Small intestine (tissue), 7 donors: ENCODE results near the gene TESMIN. TPM values are rescaled to one million over a fixed set of nuclear protein-coding genes. Genes with fewer than 3 reads are reported as not detected.
A peak's percentile ranks its signal among the peaks of the same experiment; 100 is the strongest.

Source experiments
- DNase-seq, 2 donors: peaks; one replicate each; pipeline versions ENCODE4 v3.0.0 to v3.0.0-alpha.2; 2013
- FAIRE-seq: peaks from 2 replicates; lab custom pipeline; 2012; peaks lifted over from hg19 to GRCh38; lab: Jason Lieb, UNC
- H3K27ac ChIP-seq, 3 donors: one replicate each; pipeline ENCODE4 v1.5.1; 2013; ENCODE audit warnings: low read length in 2 of 3, mild to moderate bottlenecking in 2 of 3, control low read depth in 1 of 3, inconsistent platforms in 1 of 3, low read depth in 1 of 3, moderate library complexity in 1 of 3
- H3K27me3 ChIP-seq, 3 donors: one replicate each; pipeline ENCODE4 v1.6.1; 2013; ENCODE audit warnings: low read length in 3 of 3, inconsistent platforms in 1 of 3; ENCODE audit not compliant: control insufficient read depth in 3 of 3, insufficient read depth in 3 of 3
- H3K36me3 ChIP-seq, 3 donors: one replicate each; pipeline ENCODE4 v1.6.1; 2013; ENCODE audit warnings: low read length in 3 of 3, inconsistent platforms in 1 of 3, low read depth in 1 of 3, mild to moderate bottlenecking in 1 of 3, moderate library complexity in 1 of 3; ENCODE audit not compliant: control insufficient read depth in 3 of 3, insufficient read depth in 2 of 3
- H3K4me1 ChIP-seq, 3 donors: one replicate each; pipeline ENCODE4 v1.6.1; 2013; ENCODE audit warnings: low read length in 2 of 3, inconsistent platforms in 1 of 3, low read depth in 1 of 3, mild to moderate bottlenecking in 1 of 3, moderate library complexity in 1 of 3; ENCODE audit not compliant: control insufficient read depth in 3 of 3, insufficient read depth in 2 of 3
- H3K4me3 ChIP-seq, 3 donors: one replicate each; pipeline ENCODE4 v1.5.1; 2013; ENCODE audit warnings: low read length in 3 of 3, control low read depth in 1 of 3, inconsistent platforms in 1 of 3, low read depth in 1 of 3, mild to moderate bottlenecking in 1 of 3, moderate library complexity in 1 of 3
- H3K9me3 ChIP-seq, 2 donors: one replicate each; pipeline ENCODE4 v1.6.1; 2013; ENCODE audit warnings: low read depth in 1 of 2, low read length in 1 of 2; ENCODE audit not compliant: control insufficient read depth in 2 of 2, insufficient read depth in 1 of 2
- WGBS, 3 donors: extraction: QIAGEN DNeasy Blood & Tissue Kit; methylation state at CpG; one replicate each; pipeline ENCODE4 v1.1.7; 2013; 5-methylcytosine and 5-hydroxymethylcytosine counted together
- polyA plus RNA-seq, 4 donors: library from polyadenylated mRNA; stranded (reverse) in 3 of 4; unstranded in 1 of 4; fragments of 200-250 nt in 3 of 4; fragments of 120-200 nt in 1 of 4; gene quantifications; one replicate each; pipeline versions ENCODE4 v1.2.1 to v1.2.3, GENCODE V29; 2013
- donor health status: healthy with polysubstance abuse.
- donor health status: control.
- donor health status: control.
- donor health status: Bipolar disorder and iron deficiency.
- donor health status: healthy.

TESMIN gene
- polyA plus RNA-seq, 4 donors: 1.1 to 8.8 (median 4.4) TPM

DNA sequence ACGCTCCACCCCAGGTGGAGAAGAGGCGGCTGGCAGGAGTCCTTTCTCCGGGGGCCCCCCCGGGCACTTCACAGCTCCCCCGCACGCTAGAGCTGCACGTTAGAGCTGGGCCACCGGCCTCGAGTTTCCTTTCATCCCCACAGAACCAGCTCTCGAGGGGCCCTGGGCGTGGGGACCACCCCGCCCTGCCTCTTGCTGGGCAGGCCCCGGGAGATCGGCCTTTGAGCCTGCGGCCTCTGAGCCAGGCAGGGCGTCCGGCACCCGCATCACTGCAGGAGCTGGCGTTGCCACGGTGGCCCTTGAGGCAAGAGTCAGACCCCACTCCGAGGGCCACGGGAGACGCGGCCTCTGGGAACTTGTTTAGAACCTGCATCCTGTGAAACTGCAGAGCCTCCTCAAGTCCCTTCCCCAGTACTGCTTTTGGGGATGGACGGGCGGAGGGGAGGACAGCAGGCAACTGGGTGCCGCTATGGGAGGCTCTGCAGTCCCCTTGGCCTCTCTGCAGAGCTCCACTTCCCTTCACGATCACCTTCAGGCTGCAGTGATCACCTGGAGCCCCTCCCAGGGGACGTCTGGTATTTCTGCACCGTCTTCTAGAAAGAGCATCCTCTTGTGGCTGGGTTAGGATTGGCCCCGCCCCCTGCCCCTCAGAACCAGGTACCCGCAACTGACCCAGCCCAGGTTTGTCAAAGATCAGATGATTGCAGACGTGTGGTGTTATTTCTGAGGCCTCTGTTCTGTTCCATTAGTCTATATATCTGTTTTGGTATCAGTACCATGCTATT lies 80.9 kb downstream of the TESMIN start:
- Histone ChIP-seq H3K27ac (no peak overlapping the region), H3K4me1 (no peaks in the 10 kb centered on the region), H3K4me3 (no peak overlapping the region), H3K9me3 (peaks cover 1 to 13% of the 10 kb centered on the region in 2 donors), H3K27me3 (no peaks in the 10 kb centered on the region), H3K36me3 (no peaks in the 10 kb centered on the region)
- FAIRE-seq (no peak), DNase-seq (no peak)
- 80 to 85% (median 82%) methylated on average over 32 to 33 of the region's 33 CpGs for WGBS, 3 donors

DNA sequence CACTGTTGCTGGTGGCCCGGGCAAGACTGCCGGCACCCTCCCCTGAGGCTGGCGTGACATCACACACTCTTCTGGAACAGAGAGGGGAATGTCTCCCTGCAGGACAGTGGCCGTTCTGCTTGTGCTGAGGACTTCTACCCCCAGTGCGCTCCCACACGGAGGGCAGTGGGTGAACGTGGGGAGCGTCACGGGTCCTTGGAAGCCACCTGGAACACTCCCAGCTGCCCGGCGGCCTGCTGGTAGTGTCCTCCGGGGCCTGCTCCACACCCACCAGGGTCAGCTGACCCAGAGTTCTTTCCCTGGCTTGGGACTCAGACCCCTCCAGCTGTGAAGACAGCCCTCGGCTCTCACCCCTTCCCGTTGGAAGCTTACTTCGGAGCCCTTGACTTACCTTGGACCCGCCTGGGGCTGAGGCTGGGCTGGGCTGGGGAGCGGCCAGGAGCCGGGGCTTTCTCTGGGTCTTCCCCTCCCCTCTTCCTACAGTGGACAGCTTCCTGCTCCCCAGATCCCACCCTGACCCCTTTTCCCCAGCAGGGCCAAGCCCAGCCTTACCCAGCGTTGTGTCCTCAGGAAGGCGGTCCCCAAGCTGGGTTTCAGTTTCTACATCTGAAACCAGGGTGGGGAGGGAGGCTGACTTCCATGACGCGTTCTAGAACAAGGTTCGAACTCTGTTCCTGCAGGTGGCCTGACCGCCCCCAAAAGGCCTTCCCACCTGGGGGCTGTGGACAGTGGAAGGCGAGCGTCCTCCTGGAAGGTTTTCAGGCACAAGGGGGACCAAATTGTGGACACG lies 81.8 kb downstream of the TESMIN start:
- Histone ChIP-seq H3K27ac (no peak overlapping the region), H3K4me1 (no peaks in the 10 kb centered on the region), H3K27me3 (no peaks in the 10 kb centered on the region), H3K9me3 (peaks cover 1 to 11% of the 10 kb centered on the region in 2 donors), H3K4me3 (no peak overlapping the region), H3K36me3 (no peaks in the 10 kb centered on the region)
- WGBS, 3 donors: 82 to 86% (median 84%) methylated on average over 25 to 27 of the region's 27 CpGs
- DNase-seq (no peak), FAIRE-seq (no peak)

DNA sequence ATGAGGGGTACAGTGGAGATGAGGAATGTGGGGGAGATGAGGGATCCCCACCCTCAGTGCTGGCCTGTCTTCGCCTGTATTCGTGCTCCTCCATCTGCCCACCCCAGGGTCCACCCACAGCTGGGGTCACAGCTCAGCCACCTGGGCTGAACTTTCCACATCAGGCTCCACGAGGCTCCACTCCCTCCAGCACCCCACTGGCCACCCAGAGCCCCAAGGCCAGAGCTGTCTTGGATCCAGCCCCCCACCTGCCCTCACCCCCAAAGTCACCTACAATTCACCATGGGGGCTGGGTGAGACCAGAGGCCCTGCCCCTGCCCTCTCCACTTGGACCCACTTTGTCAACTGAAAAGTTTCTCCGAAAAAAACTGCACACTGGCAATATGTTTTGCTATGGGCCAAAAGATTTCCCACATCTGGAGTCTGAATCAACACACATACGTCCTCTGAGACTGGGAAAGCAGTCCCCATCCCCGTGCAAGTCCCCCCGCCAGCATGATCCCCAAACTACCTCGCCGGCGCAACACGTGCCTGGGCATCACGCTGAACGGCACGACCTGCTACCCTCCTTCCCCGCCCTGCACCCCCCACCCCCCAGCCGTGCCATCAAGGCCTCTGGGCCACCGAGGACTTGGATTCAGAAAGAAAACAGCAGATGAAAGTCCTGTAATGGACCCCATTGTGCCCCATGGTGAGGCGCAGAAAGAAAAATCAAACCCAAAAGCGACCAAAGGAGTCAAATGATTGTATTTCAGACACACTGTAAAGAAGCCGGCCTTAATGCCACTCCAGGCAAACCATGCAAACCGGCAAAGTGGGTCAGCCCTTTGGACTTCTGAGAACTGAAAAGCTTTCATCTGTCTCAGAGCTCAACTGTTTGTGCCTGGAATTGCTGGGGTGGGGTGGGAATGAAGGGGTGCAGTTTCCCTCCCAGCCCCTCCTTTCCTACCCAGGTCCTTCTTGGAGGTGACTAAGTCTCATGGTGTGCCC lies 83.5 kb downstream of the TESMIN start:
- no peaks in the 10 kb centered on the region for H3K27me3 ChIP-seq
- DNase-seq (peak in 1 of 2 donors; percentile 45), FAIRE-seq (no peak)
- WGBS, 3 donors: 37 to 69% (median 43%) methylated on average over 19 to 21 of the region's 21 CpGs
- no peaks in the 10 kb centered on the region for H3K9me3 ChIP-seq
- H3K27ac ChIP-seq: no peak overlapping the region
- no peaks in the 10 kb centered on the region for H3K36me3 ChIP-seq
- H3K4me3 ChIP-seq: no peak overlapping the region
- H3K4me1 ChIP-seq: no peaks in the 10 kb centered on the region

DNA sequence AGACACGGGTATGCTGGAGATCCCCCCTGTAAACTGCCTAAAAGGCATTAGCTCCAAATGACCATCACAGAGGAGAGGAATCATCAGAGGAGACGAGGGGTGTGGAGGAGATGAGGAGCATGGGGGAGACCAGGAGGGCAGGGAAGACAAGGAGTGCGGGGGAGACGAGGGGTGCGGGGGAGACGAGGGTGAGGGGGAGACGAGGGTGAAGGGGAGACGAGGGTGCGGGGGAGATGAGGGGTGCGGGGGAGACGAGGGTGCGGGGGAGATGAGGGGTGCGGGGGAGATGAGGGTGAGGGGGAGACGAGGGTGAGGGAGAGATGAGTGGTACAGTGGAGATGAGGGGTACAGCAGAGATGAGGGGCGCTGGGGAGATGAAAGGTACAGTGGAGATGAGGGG lies 84.5 kb downstream of the TESMIN start:
- WGBS, 3 donors: 53 to 83% (median 78%) methylated on average over 9 to 15 of the region's 15 CpGs
- H3K9me3 ChIP-seq: no peaks in the 10 kb centered on the region
- no peak overlapping the region for H3K4me3 ChIP-seq
- no peak for DNase-seq
- no peak for FAIRE-seq
- H3K36me3 ChIP-seq: no peaks in the 10 kb centered on the region
- H3K27ac ChIP-seq: no peak overlapping the region
- H3K27me3 ChIP-seq: no peaks in the 10 kb centered on the region
- H3K4me1 ChIP-seq: no peaks in the 10 kb centered on the region

DNA sequence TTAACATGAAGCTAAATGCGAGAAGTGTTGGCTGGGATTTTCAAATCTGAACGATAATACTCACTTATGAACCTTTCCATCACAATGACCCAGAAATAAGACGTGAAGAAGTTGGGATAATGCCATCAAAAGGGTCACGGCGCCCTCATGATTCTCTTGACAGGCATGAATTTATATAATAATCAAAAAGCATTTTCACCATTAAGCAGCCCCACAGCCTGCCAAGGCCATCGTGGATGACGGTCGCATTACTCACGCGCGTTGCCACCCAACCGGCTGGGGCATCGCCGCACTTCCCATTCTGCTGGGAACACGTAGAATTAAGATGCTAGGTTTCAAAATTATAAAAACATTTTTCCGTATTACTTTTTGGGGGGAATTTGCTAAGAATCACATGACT lies 85.9 kb downstream of the TESMIN start:
- Histone ChIP-seq H3K4me1 (no peaks in the 10 kb centered on the region), H3K36me3 (no peaks in the 10 kb centered on the region), H3K27ac (no peak overlapping the region), H3K9me3 (no peaks in the 10 kb centered on the region), H3K27me3 (no peaks in the 10 kb centered on the region), H3K4me3 (no peak overlapping the region)
- FAIRE-seq: no peak
- no peak for DNase-seq
- WGBS, 3 donors: 89 to 91% (median 90%) methylated on average over 16 of the region's 16 CpGs

DNA sequence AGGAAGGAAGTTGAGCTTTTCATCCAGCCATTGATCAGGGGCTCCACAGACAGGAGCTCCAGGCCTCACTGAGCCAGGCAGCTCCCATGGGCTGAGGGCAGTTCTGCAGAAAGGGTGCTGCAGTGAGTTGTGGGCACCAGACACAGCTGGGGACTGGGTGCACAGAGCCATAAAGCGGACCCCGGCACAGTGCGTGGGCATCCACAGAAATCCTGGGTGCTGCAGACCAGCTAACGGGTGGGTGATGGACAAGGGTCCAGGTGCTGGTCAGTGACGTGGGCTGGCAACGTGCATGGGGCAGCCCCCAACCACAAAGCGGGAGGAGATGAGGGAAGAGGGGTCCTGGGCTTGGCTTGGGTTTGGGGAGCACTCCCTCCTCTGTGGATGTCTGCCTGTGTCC lies 86.4 kb downstream of the TESMIN start:
- H3K4me3 ChIP-seq: no peak overlapping the region
- no peaks in the 10 kb centered on the region for H3K27me3 ChIP-seq
- no peaks in the 10 kb centered on the region for H3K36me3 ChIP-seq
- DNase-seq (no peak), FAIRE-seq (no peak)
- no peak overlapping the region for H3K27ac ChIP-seq
- H3K4me1 ChIP-seq: no peaks in the 10 kb centered on the region
- H3K9me3 ChIP-seq: no peaks in the 10 kb centered on the region
- 87 to 91% (median 88%) methylated on average over 7 of the region's 7 CpGs for WGBS, 3 donors

DNA sequence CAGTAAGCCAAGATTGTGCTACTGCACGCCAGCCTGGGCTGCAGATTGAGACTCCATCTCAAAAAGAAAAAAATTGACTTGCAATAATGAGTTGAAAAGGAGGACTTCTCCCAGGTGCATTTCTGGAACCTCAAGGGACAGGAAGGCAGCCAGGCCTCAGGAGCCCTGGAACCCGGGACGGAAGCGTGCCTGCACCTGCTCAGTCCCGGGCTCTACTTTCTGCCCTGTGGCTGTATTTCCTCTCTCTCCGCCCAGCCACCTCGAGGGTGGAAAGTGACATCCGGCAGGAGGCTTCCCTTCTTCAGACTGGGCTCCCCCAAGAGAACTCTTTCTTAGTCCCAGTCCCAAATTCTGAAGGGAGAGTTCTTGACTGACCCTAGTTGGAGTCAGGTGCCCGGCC lies 87.2 kb downstream of the TESMIN start:
- no peak overlapping the region for H3K27ac ChIP-seq
- no peaks in the 10 kb centered on the region for H3K4me1 ChIP-seq
- no peak overlapping the region for H3K4me3 ChIP-seq
- DNase-seq: no peak
- no peaks in the 10 kb centered on the region for H3K9me3 ChIP-seq
- 75 to 81% (median 80%) methylated on average over 9 of the region's 9 CpGs for WGBS, 3 donors
- no peak for FAIRE-seq
- no peaks in the 10 kb centered on the region for H3K36me3 ChIP-seq
- H3K27me3 ChIP-seq: no peaks in the 10 kb centered on the region

GRCh38 chr11:68663482-68664010 lies 87.8 kb downstream of the TESMIN start:
- H3K36me3 ChIP-seq: no peaks in the 10 kb centered on the region
- H3K27me3 ChIP-seq: no peaks in the 10 kb centered on the region
- FAIRE-seq: no peak
- no peaks in the 10 kb centered on the region for H3K4me1 ChIP-seq
- H3K27ac ChIP-seq: no peak overlapping the region
- H3K9me3 ChIP-seq: no peaks in the 10 kb centered on the region
- DNase-seq: no peak
- WGBS, 3 donors: 78 to 87% (median 83%) methylated on average over 18 of the region's 18 CpGs
- H3K4me3 ChIP-seq: no peak overlapping the region
